ENCODE measurements around the gene JADE3.
"Not testable (repeated sequence)": the region's sequence is repeated elsewhere in the genome, so short reads cannot be mapped to it uniquely, and the experiment has no call there.

Gene JADE3

GRCh38 chrX:46913667-46914066 lies 1.4 kb downstream of the JADE3 start:
- Mint-ChIP-seq H3K4me3 (peak overlapping the region; percentile 83 to 88), H3K36me3 (peaks cover 3 to 8% of the 10 kb centered on the region in 2 donors), H3K27ac (peak overlapping the region; percentile 79), H3K27me3 (no peaks in the 10 kb centered on the region), H3K9me3 (no peaks in the 10 kb centered on the region), H3K4me1 (peaks cover 14 to 46% of the 10 kb centered on the region in 2 donors)
- ATAC-seq (replicated peaks) (no peak), DNase-seq (no peak)

DNA sequence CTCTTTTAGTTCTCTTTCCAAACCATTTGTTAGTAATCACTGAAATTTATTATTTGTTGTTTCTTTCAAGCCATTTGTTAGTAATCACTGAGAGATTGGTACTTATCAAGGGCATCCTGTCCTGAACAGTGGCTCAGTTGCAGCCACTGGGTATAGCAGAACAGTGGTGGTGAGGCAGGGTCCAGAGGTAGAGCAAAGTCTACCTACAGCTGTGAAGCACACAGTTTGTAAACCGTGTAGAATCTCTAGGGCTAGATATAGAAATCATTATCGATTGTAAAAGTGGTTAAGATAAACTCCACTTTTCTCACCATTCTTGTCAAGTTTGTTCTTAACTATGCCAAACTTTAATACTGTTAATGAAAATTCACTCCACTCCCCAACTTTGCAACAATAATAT lies 4.1 kb downstream of the JADE3 start:
- Mint-ChIP-seq H3K27ac (no peak overlapping the region), H3K9me3 (peaks cover 0 to 5% of the 10 kb centered on the region in 2 donors), H3K4me1 (peaks cover 14 to 52% of the 10 kb centered on the region in 2 donors), H3K36me3 (peaks cover 8 to 20% of the 10 kb centered on the region in 2 donors), H3K27me3 (no peaks in the 10 kb centered on the region), H3K4me3 (no peak overlapping the region)
- DNase-seq (no peak), ATAC-seq (replicated peaks) (no peak)

- Mint-ChIP-seq H3K36me3 (peaks cover 14 to 27% of the 10 kb centered on the region in 2 donors), H3K4me1 (peaks cover 18 to 61% of the 10 kb centered on the region in 2 donors), H3K4me3 (peak overlapping the region in 1 of 2 donors; percentile 28), H3K9me3 (peaks cover 0 to 12% of the 10 kb centered on the region in 2 donors), H3K27me3 (peaks cover 0 to 8% of the 10 kb centered on the region in 2 donors), H3K27ac (no peak overlapping the region)
- DNase-seq (no peak), ATAC-seq (replicated peaks) (no peak)
Observed at GRCh38 chrX:46917622-46918021, 5.4 kb downstream of the JADE3 start.

DNA sequence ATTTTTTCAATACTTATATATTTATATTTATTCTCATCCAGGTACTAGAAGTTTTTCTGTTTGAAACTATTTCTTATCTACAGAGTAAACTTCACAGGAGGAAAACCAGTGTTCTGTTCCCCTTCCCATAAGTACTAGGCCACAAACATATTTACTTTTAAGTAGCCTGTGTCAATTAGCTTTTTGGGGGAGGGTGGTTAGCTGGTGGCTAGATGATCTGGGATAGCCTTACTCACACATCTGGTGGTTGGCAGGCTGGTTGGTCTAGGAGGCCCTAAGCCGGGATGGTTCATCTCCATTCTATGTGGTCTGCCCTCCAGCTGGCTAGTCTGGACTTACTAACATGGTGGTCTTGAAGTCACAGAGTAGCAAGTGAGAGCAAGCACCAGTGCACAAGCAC lies 6.2 kb downstream of the JADE3 start:
- Mint-ChIP-seq H3K27me3 (peaks cover 0 to 8% of the 10 kb centered on the region in 2 donors), H3K27ac (no peak overlapping the region), H3K4me1 (peaks cover 18 to 63% of the 10 kb centered on the region in 2 donors), H3K36me3 (peaks cover 14 to 27% of the 10 kb centered on the region in 2 donors), H3K9me3 (peaks cover 0 to 12% of the 10 kb centered on the region in 2 donors), H3K4me3 (no peak overlapping the region)
- DNase-seq (no peak), ATAC-seq (replicated peaks) (no peak)

GRCh38 chrX:46920235-46920634 lies 8.0 kb downstream of the JADE3 start:
- no peak overlapping the region for H3K27ac Mint-ChIP-seq
- no peak for DNase-seq
- H3K4me1 Mint-ChIP-seq: peaks cover 11 to 53% of the 10 kb centered on the region in 2 donors
- peaks cover 0 to 8% of the 10 kb centered on the region in 2 donors for H3K27me3 Mint-ChIP-seq
- H3K9me3 Mint-ChIP-seq: peaks cover 0 to 12% of the 10 kb centered on the region in 2 donors
- no peak for ATAC-seq (replicated peaks)
- no peak overlapping the region for H3K4me3 Mint-ChIP-seq
- H3K36me3 Mint-ChIP-seq: peaks cover 14 to 19% of the 10 kb centered on the region in 2 donors

- H3K9me3 Mint-ChIP-seq: peaks cover 0 to 12% of the 10 kb centered on the region in 2 donors
- no peak overlapping the region for H3K27ac Mint-ChIP-seq
- H3K4me3 Mint-ChIP-seq: no peak overlapping the region
- DNase-seq (no peak), ATAC-seq (replicated peaks) (no peak)
- peaks cover 0 to 8% of the 10 kb centered on the region in 2 donors for H3K27me3 Mint-ChIP-seq
- peaks cover 14 to 19% of the 10 kb centered on the region in 2 donors for H3K36me3 Mint-ChIP-seq
- peaks cover 5 to 34% of the 10 kb centered on the region in 2 donors for H3K4me1 Mint-ChIP-seq
Observed at GRCh38 chrX:46922611-46923010, 10.4 kb downstream of the JADE3 start.

- no peak overlapping the region for H3K4me3 Mint-ChIP-seq
Observed at GRCh38 chrX:46927718-46928117, 15.5 kb downstream of the JADE3 start.

GRCh38 chrX:46929439-46930261 lies 17.4 kb downstream of the JADE3 start:
- Mint-ChIP-seq H3K9me3 (no peaks in the 10 kb centered on the region), H3K27me3 (no peaks in the 10 kb centered on the region), H3K27ac (no peak overlapping the region), H3K4me3 (no peak overlapping the region), H3K36me3 (peaks cover 20 to 24% of the 10 kb centered on the region in 2 donors), H3K4me1 (peaks cover 17 to 32% of the 10 kb centered on the region in 2 donors)
- DNase-seq (no peak), ATAC-seq (replicated peaks) (peak in 1 of 2 donors; percentile 61)

More at GRCh38 chrX:46927718-46928117, 15.5 kb downstream of the JADE3 start:
- no peak for DNase-seq
- H3K27ac Mint-ChIP-seq: no peak overlapping the region
- no peaks in the 10 kb centered on the region for H3K9me3 Mint-ChIP-seq
- H3K4me1 Mint-ChIP-seq: peaks cover 14 to 22% of the 10 kb centered on the region in 2 donors
- no peaks in the 10 kb centered on the region for H3K27me3 Mint-ChIP-seq
- peaks cover 19 to 24% of the 10 kb centered on the region in 2 donors for H3K36me3 Mint-ChIP-seq
- ATAC-seq (replicated peaks): no peak

- Mint-ChIP-seq H3K4me1 (peaks cover 16 to 45% of the 10 kb centered on the region in 2 donors), H3K9me3 (peaks cover 1 to 4% of the 10 kb centered on the region in 2 donors), H3K4me3 (no peak overlapping the region), H3K27me3 (no peaks in the 10 kb centered on the region), H3K36me3 (peaks cover 12 to 25% of the 10 kb centered on the region in 2 donors), H3K27ac (peak overlapping the region; percentile 86)
- DNase-seq: no peak
- peak in 1 of 2 donors; percentile 12 for ATAC-seq (replicated peaks)
Observed at GRCh38 chrX:46935295-46935694, 23.1 kb downstream of the JADE3 start.

GRCh38 chrX:46938589-46938988 lies 26.4 kb downstream of the JADE3 start:
- ATAC-seq (replicated peaks): no peak
- Mint-ChIP-seq H3K4me1 (peaks cover 18 to 59% of the 10 kb centered on the region in 2 donors), H3K27ac (no peak overlapping the region), H3K4me3 (no peak overlapping the region), H3K36me3 (peaks cover 7 to 22% of the 10 kb centered on the region in 2 donors), H3K27me3 (no peaks in the 10 kb centered on the region), H3K9me3 (peaks cover 1 to 8% of the 10 kb centered on the region in 2 donors)
- no peak for DNase-seq

DNA sequence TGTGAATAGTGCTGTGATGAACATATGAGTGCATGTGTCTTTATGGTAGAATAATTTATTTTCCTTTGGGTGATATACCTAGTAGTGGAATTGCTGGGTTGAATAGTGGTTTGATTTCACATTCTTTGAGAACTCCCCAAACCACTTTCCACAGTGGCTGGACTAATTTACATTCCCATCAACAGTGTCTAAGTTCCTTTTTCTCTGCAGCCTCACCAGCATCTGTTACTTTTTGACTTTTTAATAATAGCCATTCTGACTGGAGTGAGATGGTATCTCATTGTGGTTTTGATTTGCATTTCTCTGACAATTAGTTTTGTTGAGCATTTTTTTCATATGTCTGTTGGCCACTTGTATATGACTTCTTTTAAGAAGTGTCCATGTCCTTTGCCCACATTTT lies 29.1 kb downstream of the JADE3 start:
- Mint-ChIP-seq H3K36me3 (peaks cover 13 to 41% of the 10 kb centered on the region in 2 donors), H3K4me1 (peaks cover 27 to 66% of the 10 kb centered on the region in 2 donors), H3K4me3 (peak overlapping the region in 1 of 2 donors; percentile 25), H3K27ac (no peak overlapping the region), H3K27me3 (no peaks in the 10 kb centered on the region), H3K9me3 (peaks cover 1 to 11% of the 10 kb centered on the region in 2 donors)
- DNase-seq (no peak), ATAC-seq (replicated peaks) (peak; percentile 45 to 58)

- H3K4me3 Mint-ChIP-seq: peak overlapping the region; percentile 54 to 73
- peaks cover 0 to 3% of the 10 kb centered on the region in 2 donors for H3K36me3 Mint-ChIP-seq
- no peaks in the 10 kb centered on the region for H3K27me3 Mint-ChIP-seq
- DNase-seq: peak; percentile 21
- no peaks in the 10 kb centered on the region for H3K9me3 Mint-ChIP-seq
- H3K4me1 Mint-ChIP-seq: peaks cover 23 to 46% of the 10 kb centered on the region in 2 donors
- peak overlapping the region; percentile 94 for H3K27ac Mint-ChIP-seq
- peak; percentile 90 to 91 for ATAC-seq (replicated peaks)
Observed at GRCh38 chrX:46953137-46953527, 40.9 kb downstream of the JADE3 start.

GRCh38 chrX:46953597-46953996 lies 41.4 kb downstream of the JADE3 start:
- Mint-ChIP-seq H3K4me1 (peaks cover 23 to 50% of the 10 kb centered on the region in 2 donors), H3K9me3 (no peaks in the 10 kb centered on the region), H3K27me3 (no peaks in the 10 kb centered on the region), H3K4me3 (peak overlapping the region; percentile 54 to 73), H3K27ac (peak overlapping the region; percentile 75), H3K36me3 (peaks cover 0 to 3% of the 10 kb centered on the region in 2 donors)
- DNase-seq: no peak
- peak; percentile 70 to 81 for ATAC-seq (replicated peaks)

- Mint-ChIP-seq H3K9me3 (no peaks in the 10 kb centered on the region), H3K27ac (peak overlapping the region; percentile 56), H3K36me3 (peaks cover 0 to 3% of the 10 kb centered on the region in 2 donors), H3K4me1 (peaks cover 29 to 57% of the 10 kb centered on the region in 2 donors), H3K4me3 (no peak overlapping the region), H3K27me3 (no peaks in the 10 kb centered on the region)
- DNase-seq: no peak
- no peak for ATAC-seq (replicated peaks)
Observed at GRCh38 chrX:46954716-46955115, 42.5 kb downstream of the JADE3 start.

DNA sequence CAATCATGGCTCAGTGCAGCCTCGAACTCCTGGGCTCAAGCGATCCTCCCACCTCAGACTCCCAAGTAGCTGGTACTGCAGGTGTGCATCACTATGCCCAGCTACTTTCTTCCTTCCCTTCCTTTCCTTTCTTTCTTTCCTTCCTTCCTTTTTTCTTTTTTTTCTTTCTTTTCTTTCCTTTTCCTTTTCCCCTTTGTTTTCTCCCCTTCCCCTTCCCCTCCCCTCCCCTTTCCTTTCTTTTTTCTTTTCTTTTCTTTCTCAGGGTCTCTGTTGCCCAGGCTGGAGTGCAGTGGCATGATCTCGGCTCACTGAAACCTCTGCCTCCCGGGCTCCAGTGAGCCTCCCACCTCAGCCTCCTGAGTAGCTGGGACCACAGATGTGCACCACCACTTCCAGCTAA lies 44.4 kb downstream of the JADE3 start:
- H3K27me3 Mint-ChIP-seq; H3K27ac Mint-ChIP-seq; H3K9me3 Mint-ChIP-seq; DNase-seq; H3K36me3 Mint-ChIP-seq; ATAC-seq (replicated peaks): not testable (repeated sequence)
- Mint-ChIP-seq H3K4me3 (peak overlapping the region in 1 of 2 donors; percentile 25), H3K4me1 (peaks cover 32 to 58% of the 10 kb centered on the region in 2 donors)

All from stimulated activated naive B cell treated with anti-CD40 and anti-IgM and Interleukin-4, amounts not matched to agents 10 μg/mL and 1 μg/mL and 100 μg/mL, for 72 hours (primary cell).